Measurements from ENCODE around the gene MYBBP1A. TPM values are rescaled to one million over a fixed set of nuclear protein-coding genes. Genes with fewer than 3 reads are reported as not detected.

MYBBP1A gene
- total and polyA plus RNA-seq, 2 of the 8 experiments (the other 6 are each of a cell fraction or from before 2014, with no cell fraction given), result 46.8 to 151 TPM

- H4K91ac ChIP-seq (replicated peaks; ENCODE audit: insufficient read length, low read length), result no peak overlapping the region
- peaks cover 2% of the 10 kb centered on the region; the same call in 1 of the 2 replicates for H3K23me2 ChIP-seq (ENCODE audit: low read depth, low read length)
- H2AK5ac ChIP-seq (ENCODE audit: low read depth, low read length), result no peak overlapping the region
- no peak for DNase-seq (ENCODE audit: low read depth in 1 of 2, low spot score in 2 of 2)
- ChIA-PET POLR2A (ENCODE audit: partially characterized antibody) (interaction anchor here (1.0 to 1.7 kb wide), 2 partner anchors 15 to 25 kb away, joined by 3 to 11 read pairs; no protein-coding TSS in a partner anchor), CTCF (ENCODE audit: partially characterized antibody) (interaction anchor here (1.1 to 10.1 kb wide), 5 partner anchors 11 to 34 kb away, joined by 4 to 77 read pairs (median 65); partner anchors contain the start of gene SMTNL2)
- peaks cover 4 to 29% (median 19%) of the 10 kb centered on the region in 4 experiments for H3K4me1 ChIP-seq (replicated peaks in 1 of 4; ENCODE audit: control insufficient read depth in 3 of 4, insufficient read depth in 4 of 4, low read length in 3 of 4)
- no peak overlapping the region for H3K4ac ChIP-seq (replicated peaks; ENCODE audit: insufficient read length, low read depth, low read length)
- WGBS, 2 experiments (ENCODE audit: extremely low coverage in 1 of 2, insufficient coverage in 1 of 2, insufficient read length in 1 of 2, insufficient replicate concordance in 2 of 2, low coverage in 1 of 2, low lambda C conversion rate in 2 of 2, missing lambda C conversion rate in 1 of 2), result 96% methylated on average over 4 of the region's 4 CpGs; no CpG with 5 or more reads in 1 of the 2 experiments
- no peak overlapping the region for H2BK20ac ChIP-seq (ENCODE audit: low read length)
- H2BK12ac ChIP-seq (ENCODE audit: low read depth, low read length), result no peak overlapping the region
- no peak overlapping the region for H3K23ac ChIP-seq (ENCODE audit: insufficient read length)
- H2BK5ac ChIP-seq (ENCODE audit: low read depth, low read length), result no peak overlapping the region
- FAIRE-seq, result no peak
- H3K79me1 ChIP-seq (ENCODE audit: low read depth, low read length), result no peaks in the 10 kb centered on the region
- H4K5ac ChIP-seq (ENCODE audit: insufficient read length, low read depth, low read length), result no peak overlapping the region
- no peaks in the 10 kb centered on the region for H4K20me1 ChIP-seq (replicated peaks in 1 of 2; ENCODE audit: control insufficient read depth in 1 of 2, insufficient read depth in 2 of 2, low read length in 2 of 2)
- H3K36me3 ChIP-seq (ENCODE audit: control insufficient read depth in 2 of 4, insufficient read depth in 4 of 4, low read length in 3 of 4), result no peaks in the 10 kb centered on the region
- H3K18ac ChIP-seq (ENCODE audit: extremely low read depth, low read length), result no peak overlapping the region
- H3K9me3 ChIP-seq (ENCODE audit: insufficient read depth in 2 of 2, low read depth in 1 of 2, low read length in 1 of 2), result no peaks in the 10 kb centered on the region
- H3K14ac ChIP-seq (ENCODE audit: insufficient read length), result no peak overlapping the region
- no peak overlapping the region for H2BK15ac ChIP-seq (ENCODE audit: low read length)
- 0 out of 7 replicates have a peak, but pooled peaks cover 0 to 2% (median 0%) of the 10 kb centered on the region in 4 experiments for H3K27me3 ChIP-seq (replicated peaks in 1 of 4; ENCODE audit: control insufficient read depth in 3 of 4, extremely low read depth in 1 of 4, insufficient read depth in 3 of 4, low read length in 3 of 4)
- H2BK120ac ChIP-seq (replicated peaks; ENCODE audit: low read depth, low read length), result no peak overlapping the region
- no peak overlapping the region for H3K9ac ChIP-seq (replicated peaks in 1 of 4; ENCODE audit: extremely low read depth in 1 of 4, low read depth in 3 of 4, low read length in 3 of 4)
- no peak overlapping the region for H3K4me3 ChIP-seq (ENCODE audit: extremely low read depth in 1 of 4, insufficient read depth in 2 of 4, low read depth in 3 of 4, low read length in 4 of 4)
- H3K27ac ChIP-seq (ENCODE audit: low read depth, low read length), result no peak overlapping the region
- no peaks in the 10 kb centered on the region for H3K79me2 ChIP-seq (ENCODE audit: control insufficient read depth in 1 of 2, insufficient read depth in 2 of 2, low read length in 2 of 2)
- H3K56ac ChIP-seq (replicated peaks; ENCODE audit: insufficient read length, low read depth, low read length), result no peak overlapping the region
- no peak overlapping the region for H2AFZ ChIP-seq (ENCODE audit: low read length)
- no peak overlapping the region; a peak in 1 of 4 replicates for H3K4me2 ChIP-seq (ENCODE audit: insufficient read depth in 1 of 2, low read depth in 2 of 2, low read length in 2 of 2)
- H4K8ac ChIP-seq (ENCODE audit: extremely low read depth, insufficient read depth, low read length), result no peak overlapping the region
- TF ChIP-seq SRF (IDR thresholded peaks at IDR 0.05; ENCODE audit: low read depth, low read length) (no peak), SIX5 (IDR thresholded peaks at IDR 0.05; ENCODE audit: low read depth, low read length) (no peak)
Measured at GRCh38 chr17:4601326-4601725, 46.1 kb upstream of the MYBBP1A start.
